ENCODE measurements around the gene LRRC75A.

The LRRC75A gene

DNA sequence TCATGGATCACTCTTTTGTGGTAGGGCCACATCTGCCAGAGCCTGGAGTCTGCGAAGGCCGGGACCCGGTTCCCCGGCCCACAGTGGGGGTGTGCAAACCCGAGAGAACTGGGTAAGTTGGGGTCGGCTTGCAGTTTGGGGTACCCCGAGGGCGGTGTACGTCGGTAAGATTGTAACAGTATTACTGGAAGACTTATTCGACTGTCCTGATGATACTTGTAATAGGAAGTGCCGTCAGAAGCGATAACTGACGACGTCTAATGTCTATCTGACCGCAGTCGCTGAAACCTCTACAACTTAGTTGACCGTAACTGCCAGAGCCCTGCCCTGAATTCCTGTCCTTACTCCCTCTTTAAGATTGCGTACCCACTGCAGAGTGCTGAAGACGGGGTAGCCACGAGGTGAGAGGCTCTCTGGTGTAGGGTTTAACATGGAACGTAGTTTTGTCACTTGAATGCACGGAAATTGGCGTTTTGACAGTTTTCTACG is 52.6 kb downstream of the LRRC75A start:
- no peaks in the 10 kb centered on the region for H3K9me3 ChIP-seq (ENCODE audit: insufficient read depth, low read depth, low read length)
- H2AFZ ChIP-seq (ENCODE audit: low read length): peak overlapping the region; percentile 74; the same call in 1 of the 2 replicates
- H3K4me3 ChIP-seq (ENCODE audit: low read length, poor library complexity, severe bottlenecking): peak overlapping the region; percentile 83
- peaks cover 31% of the 10 kb centered on the region for H3K4me1 ChIP-seq (ENCODE audit: insufficient read depth, low read length, poor library complexity, severe bottlenecking)
- peaks cover 5% of the 10 kb centered on the region for H3K27me3 ChIP-seq (ENCODE audit: insufficient read depth, low read length, poor library complexity, severe bottlenecking)
- H3F3A ChIP-seq (ENCODE audit: low read depth): no peaks in the 10 kb centered on the region
- TF ChIP-seq, protein P1, sequence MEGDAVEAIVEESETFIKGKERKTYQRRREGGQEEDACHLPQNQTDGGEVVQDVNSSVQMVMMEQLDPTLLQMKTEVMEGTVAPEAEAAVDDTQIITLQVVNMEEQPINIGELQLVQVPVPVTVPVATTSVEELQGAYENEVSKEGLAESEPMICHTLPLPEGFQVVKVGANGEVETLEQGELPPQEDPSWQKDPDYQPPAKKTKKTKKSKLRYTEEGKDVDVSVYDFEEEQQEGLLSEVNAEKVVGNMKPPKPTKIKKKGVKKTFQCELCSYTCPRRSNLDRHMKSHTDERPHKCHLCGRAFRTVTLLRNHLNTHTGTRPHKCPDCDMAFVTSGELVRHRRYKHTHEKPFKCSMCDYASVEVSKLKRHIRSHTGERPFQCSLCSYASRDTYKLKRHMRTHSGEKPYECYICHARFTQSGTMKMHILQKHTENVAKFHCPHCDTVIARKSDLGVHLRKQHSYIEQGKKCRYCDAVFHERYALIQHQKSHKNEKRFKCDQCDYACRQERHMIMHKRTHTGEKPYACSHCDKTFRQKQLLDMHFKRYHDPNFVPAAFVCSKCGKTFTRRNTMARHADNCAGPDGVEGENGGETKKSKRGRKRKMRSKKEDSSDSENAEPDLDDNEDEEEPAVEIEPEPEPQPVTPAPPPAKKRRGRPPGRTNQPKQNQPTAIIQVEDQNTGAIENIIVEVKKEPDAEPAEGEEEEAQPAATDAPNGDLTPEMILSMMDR (conservative IDR thresholded peaks at IDR 0.05; ENCODE audit: low read length): no peak
- no peak for TF ChIP-seq EZH2phosphoT487 (IDR thresholded peaks at IDR 0.05; ENCODE audit: borderline replicate concordance)
- peaks cover 49% of the 10 kb centered on the region for H4K20me1 ChIP-seq (ENCODE audit: insufficient read depth, low read length, poor library complexity, severe bottlenecking)
- peaks cover 55% of the 10 kb centered on the region for H3K79me2 ChIP-seq (ENCODE audit: insufficient read depth, low read length)
- H3K9me2 ChIP-seq (replicated peaks; ENCODE audit: low read depth, low read length): no peaks in the 10 kb centered on the region
- peak overlapping the region; percentile 99 for H3K9ac ChIP-seq (ENCODE audit: low read depth, low read length, poor library complexity, severe bottlenecking)
- peaks cover 37% of the 10 kb centered on the region for H3K36me3 ChIP-seq (ENCODE audit: insufficient read depth, low read length)
- H3K4me2 ChIP-seq (ENCODE audit: low read depth, low read length, poor library complexity, severe bottlenecking): peak overlapping the region; percentile 99

DNA sequence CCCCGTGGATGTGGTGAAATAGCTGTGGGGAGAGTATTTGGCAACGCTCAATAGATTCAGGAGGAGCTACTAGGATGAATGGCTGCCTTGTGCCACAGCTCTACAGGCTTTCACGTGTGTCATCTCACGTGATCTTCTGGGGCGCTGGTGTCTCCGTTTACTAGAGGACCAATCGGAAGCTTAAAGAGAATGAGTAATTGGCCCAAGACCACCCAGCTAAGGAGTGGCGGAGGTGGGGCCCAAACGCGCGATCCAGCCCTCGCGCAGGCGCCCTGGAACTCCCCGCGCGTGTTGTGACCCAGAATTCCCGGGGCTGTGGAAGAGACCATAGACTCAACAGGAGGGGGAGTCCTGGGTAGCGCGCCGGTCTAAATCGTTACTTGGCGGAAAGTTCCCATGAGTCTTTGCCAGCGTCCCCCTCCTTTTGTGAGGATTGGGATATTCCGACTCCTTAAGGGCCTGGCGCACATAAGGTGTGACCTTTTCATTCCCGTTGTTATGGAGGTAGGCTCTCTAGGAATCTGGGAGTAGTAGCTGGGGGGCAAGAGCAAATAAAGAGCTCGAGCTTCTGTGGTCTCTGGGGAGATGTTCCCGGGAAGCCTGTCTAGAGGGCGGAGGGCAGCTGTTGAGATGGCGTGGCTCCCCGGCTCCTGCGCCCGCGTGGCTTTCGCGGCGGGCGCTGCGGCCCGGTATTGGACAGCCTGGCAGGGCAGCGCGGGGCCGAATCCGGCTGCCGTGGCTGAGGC is 53.3 kb downstream of the LRRC75A start:
- H4K20me1 ChIP-seq (ENCODE audit: insufficient read depth, low read length, poor library complexity, severe bottlenecking): peaks cover 48% of the 10 kb centered on the region
- H3K9me3 ChIP-seq (ENCODE audit: insufficient read depth, low read depth, low read length): no peaks in the 10 kb centered on the region
- peaks cover 50% of the 10 kb centered on the region for H3K79me2 ChIP-seq (ENCODE audit: insufficient read depth, low read length)
- peak overlapping the region; percentile 74; the same call in 1 of the 2 replicates for H2AFZ ChIP-seq (ENCODE audit: low read length)
- H3F3A ChIP-seq (ENCODE audit: low read depth): no peaks in the 10 kb centered on the region
- H3K4me3 ChIP-seq (ENCODE audit: low read length, poor library complexity, severe bottlenecking): peak overlapping the region; percentile 83
- H3K27me3 ChIP-seq (ENCODE audit: insufficient read depth, low read length, poor library complexity, severe bottlenecking): peaks cover 5% of the 10 kb centered on the region
- peak overlapping the region; percentile 99 for H3K4me2 ChIP-seq (ENCODE audit: low read depth, low read length, poor library complexity, severe bottlenecking)
- no peaks in the 10 kb centered on the region for H3K9me2 ChIP-seq (replicated peaks; ENCODE audit: low read depth, low read length)
- H3K9ac ChIP-seq (ENCODE audit: low read depth, low read length, poor library complexity, severe bottlenecking): peak overlapping the region; percentile 99
- peaks cover 32% of the 10 kb centered on the region for H3K36me3 ChIP-seq (ENCODE audit: insufficient read depth, low read length)
- TF ChIP-seq, protein P1 (conservative IDR thresholded peaks at IDR 0.05; ENCODE audit: low read length): no peak
- no peak for TF ChIP-seq EZH2phosphoT487 (IDR thresholded peaks at IDR 0.05; ENCODE audit: borderline replicate concordance)
- peaks cover 31% of the 10 kb centered on the region for H3K4me1 ChIP-seq (ENCODE audit: insufficient read depth, low read length, poor library complexity, severe bottlenecking)

DNA sequence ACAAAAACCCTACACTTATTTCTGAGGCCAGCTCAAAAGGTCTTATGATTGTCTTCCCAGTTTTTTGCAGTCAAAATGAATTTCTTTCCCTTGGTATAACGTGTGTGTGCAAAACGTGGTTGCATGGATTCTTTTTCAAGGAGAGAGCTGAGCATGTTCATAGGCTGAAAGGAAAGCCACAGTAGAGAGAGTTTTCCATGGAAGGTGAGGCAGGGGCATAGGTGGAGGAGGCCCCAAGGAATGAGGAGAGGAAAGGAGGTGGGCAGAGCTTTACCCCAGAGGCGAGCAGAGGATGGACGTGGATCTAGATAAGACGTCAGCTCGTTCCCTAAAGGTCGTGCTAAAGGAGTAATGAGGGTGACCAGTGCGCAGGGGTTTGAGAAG is 53.8 kb downstream of the LRRC75A start:
- peaks cover 31% of the 10 kb centered on the region for H3K4me1 ChIP-seq (ENCODE audit: insufficient read depth, low read length, poor library complexity, severe bottlenecking)
- peak overlapping the region; percentile 75 for H3K4me3 ChIP-seq (ENCODE audit: low read length, poor library complexity, severe bottlenecking)
- no peaks in the 10 kb centered on the region for H3F3A ChIP-seq (ENCODE audit: low read depth)
- no peak overlapping the region for H2AFZ ChIP-seq (ENCODE audit: low read length)
- no peaks in the 10 kb centered on the region for H3K9me3 ChIP-seq (ENCODE audit: insufficient read depth, low read depth, low read length)
- H3K27me3 ChIP-seq (ENCODE audit: insufficient read depth, low read length, poor library complexity, severe bottlenecking): peaks cover 5% of the 10 kb centered on the region
- H3K9me2 ChIP-seq (replicated peaks; ENCODE audit: low read depth, low read length): no peaks in the 10 kb centered on the region
- peak overlapping the region; percentile 82 for H3K9ac ChIP-seq (ENCODE audit: low read depth, low read length, poor library complexity, severe bottlenecking)
- peaks cover 44% of the 10 kb centered on the region for H3K79me2 ChIP-seq (ENCODE audit: insufficient read depth, low read length)
- H4K20me1 ChIP-seq (ENCODE audit: insufficient read depth, low read length, poor library complexity, severe bottlenecking): peaks cover 43% of the 10 kb centered on the region
- H3K4me2 ChIP-seq (ENCODE audit: low read depth, low read length, poor library complexity, severe bottlenecking): peak overlapping the region; percentile 99
- TF ChIP-seq, protein P1 (conservative IDR thresholded peaks at IDR 0.05; ENCODE audit: low read length): no peak
- TF ChIP-seq EZH2phosphoT487 (IDR thresholded peaks at IDR 0.05; ENCODE audit: borderline replicate concordance): no peak
- peaks cover 26% of the 10 kb centered on the region for H3K36me3 ChIP-seq (ENCODE audit: insufficient read depth, low read length)
